Right hindlimb (tissue), 1 donor: ENCODE results near the gene KCNE4.

Source experiments
- DNase-seq: peaks from one replicate; pipeline ENCODE4 v3.0.0-alpha.2; 2018

Gene KCNE4

DNA sequence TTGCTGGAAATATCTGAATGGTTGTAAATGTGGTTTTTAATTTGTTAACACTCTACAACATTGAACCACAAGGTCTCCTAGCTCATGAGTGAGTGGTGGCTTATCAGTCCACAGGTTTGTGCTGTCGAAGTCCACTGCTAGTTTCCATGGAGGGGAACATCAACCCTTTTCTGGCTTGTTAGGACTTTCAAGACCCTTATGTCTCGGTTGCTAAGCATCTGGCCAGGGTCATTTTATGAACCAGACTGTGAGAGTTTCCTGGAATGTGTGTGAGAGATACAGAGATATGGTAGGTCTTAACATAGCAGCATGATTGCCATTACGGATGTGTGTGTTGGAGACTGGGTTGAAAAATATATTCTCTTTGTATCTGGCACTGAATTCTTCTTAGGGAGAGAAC is 36.9 kb downstream of the KCNE4 start:
- DNase-seq, result no peak

DNA sequence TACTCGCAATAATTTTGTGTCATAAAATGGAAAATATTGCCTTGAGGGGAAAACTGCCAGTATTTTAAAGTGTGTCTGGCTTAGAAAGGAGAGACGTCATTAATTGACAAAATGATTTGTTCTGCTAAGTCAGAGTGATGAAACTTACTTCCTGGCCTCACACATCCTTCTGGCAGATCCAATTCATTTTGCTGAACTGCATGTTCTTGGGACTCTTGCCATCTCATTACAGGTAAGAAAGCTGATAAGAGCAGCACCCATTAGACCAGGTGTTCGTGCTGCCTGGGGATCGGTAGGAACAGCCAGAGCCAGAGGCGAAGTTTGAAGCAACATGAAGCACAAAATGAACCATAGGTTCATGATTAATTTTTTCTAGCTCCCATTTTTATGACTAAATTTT is 38.0 kb downstream of the KCNE4 start:
- peak; percentile 29 for DNase-seq

DNA sequence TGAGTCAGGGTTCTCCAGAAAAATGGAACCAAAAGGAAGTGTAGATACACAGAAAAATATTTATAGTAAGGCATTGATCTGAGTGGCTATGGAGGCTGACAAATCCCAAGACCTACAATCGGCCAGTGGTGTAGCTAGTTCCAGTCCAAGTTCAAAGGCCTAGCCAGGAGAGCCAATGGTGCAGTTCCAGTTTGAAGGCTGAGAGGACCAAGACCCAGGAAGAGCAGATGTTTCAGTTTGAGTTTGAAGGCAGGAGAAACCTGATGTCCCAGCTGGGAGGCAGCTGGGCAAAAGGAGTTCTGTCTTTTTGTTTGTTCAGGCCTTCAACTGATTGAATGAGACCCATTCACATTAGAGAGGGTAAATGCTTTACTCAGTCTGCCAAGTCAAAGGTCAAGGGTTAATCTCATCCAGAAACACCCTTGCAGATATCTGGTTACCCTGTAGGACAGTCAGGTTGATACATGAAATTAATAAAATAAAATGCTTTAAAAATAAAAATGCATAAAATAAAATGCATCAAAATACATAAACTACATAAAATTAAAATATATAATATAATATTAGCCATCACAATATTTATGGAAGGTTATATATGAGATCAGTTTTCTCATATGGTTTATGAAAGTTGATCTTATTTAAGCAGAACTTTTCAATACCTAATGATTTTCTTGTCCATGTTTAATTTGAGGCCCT is 38.7 kb downstream of the KCNE4 start:
- DNase-seq, result no peak

DNA sequence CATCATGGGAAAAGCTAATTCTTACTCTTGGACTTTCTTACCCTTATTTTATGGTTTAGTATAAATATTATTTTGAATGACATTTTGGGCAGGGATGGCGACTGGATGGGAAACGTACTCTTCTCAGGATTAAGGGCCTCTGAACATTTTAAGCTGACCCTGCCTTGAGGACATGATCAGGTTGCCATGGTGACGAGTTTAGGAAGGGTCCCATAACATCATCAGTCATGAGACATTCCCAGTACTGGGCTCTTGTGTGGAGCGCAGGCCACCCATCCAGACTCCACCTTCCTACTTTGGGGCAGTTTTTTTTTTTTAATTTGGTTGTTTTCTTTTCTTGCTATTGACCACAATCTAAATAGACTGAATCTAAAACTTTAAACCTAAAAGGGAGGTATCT is 40.7 kb downstream of the KCNE4 start:
- no peak for DNase-seq

DNA sequence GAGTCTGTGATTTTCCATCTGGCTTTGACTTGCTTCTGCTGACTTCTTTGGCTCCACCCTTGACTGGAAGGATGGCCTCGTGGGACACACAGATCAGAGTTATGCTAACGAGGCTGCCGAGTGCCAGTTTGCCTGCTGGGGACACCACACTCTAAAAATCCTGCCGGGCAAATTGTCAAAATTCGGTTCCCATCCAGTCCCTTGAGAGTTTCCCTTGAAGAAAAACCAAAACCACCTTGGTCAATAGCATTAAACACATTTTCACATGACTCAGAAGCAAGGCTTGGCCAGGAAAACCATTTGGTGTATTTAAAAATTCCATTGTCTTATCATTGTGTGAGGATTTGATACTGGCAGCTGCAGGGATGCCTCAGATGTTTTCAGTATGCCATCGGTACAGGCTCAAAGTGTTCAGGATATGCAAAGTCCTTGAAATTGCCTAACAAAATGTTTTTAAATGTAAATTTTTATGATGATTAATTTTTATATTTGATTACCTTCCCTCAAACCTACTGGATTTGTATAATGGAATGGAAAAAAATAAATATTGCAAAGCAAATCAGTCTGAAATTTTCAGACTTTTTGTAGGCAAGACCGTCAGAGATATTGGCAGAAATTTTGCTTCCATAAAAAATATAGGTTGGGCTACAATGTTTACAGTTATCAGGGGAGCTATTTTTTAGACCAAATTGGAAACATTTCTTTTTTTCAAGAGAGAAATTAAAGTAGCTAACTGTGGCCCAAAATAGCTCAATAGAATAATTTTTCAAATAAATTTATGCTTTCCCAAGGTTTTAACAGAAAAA is 41.6 kb downstream of the KCNE4 start:
- DNase-seq, result peak; percentile 54

DNA sequence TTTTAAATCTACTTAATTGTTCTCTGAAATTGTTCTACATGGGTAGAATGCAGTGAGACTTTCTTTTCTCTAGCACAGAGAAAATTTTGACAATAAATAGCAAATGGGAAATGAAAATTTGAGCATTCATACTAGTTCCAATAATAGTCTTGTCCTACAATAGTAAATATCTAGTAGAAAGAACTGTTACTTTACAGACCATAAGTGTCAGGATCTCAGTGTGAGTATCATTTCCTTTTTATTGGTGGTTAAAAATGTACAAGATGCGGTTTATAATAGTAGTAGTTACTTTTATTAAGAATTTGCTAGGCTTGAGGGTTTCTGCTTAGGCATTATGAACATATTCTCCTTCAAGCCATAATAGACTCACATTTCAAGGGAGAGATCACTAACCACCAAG is 43.2 kb downstream of the KCNE4 start:
- no peak for DNase-seq

DNA sequence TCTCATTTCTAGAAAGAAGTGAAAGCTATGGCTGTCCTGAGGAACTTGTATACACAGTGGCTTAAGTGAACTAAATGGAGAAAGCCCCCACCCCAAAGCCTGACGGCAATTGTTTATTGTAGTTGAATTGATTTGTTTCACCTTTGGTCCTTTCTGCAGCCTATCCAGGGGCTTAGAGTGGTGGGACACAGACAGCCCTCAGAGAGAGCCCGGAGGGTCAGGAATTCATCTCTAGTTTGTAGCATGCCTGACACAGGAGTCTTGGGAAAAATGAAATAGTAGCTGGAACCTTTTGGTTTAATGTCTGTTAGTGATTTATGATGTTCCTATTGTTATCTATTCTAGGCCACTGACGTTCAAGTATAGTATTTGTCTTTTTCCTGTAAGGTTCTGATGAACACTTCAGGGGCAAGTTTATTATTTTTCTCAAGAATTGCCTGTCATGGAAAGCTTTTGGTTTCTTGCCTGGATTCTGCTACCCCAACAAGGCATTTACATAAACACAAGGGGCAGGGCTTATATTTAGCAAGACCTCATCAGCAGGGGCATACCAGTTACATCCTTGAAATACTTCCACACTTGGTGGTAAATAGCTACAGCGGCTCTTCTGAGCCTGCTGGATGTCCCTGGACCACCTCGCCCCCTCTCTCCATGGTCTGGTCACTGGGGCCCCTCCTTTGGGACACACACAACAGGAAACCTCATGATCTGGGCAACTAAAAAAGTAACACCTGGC is 44.4 kb downstream of the KCNE4 start:
- no peak for DNase-seq

DNA sequence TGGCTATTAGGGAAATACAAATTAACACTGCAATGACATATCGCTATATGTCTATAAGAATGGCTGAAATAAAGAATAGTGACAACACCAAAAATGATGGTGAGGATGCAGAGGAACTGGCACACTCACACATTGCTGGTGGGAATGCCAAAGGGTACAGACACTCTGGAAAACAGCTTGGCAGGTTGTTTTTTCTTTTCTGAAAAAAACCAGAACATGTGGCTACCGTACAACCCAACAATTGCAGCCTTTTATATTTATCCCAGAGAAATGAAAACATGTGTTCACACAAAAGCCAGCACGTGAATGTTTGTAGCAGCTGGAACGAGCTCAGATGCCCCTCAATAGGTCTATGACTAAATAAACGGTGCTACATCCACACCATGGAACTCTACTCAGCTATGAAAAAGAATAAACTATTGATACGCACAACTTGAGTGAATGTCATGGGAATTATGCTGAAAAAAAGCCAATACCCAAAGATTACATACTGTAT is 45.9 kb downstream of the KCNE4 start:
- DNase-seq, result no peak

DNA sequence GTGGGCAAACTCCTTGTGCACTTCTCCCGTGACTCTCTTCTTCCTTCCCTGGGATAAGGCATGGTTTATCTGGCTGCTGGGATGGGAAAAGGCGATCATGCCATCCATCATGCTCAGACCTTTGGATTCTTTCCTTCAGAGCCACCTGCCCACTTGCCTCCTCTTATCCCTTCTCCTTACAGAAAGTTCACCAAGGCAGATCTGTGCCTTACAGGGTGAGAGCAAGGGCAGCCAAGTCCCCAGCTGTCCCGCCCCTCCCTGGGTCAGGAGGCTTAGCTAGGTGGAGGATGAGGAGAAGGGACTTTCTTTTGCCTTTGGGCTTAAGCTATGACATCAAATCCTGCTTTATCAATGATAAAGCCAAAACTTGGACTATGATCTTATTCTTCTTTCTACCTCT is 47.6 kb downstream of the KCNE4 start:
- DNase-seq, result no peak

DNA sequence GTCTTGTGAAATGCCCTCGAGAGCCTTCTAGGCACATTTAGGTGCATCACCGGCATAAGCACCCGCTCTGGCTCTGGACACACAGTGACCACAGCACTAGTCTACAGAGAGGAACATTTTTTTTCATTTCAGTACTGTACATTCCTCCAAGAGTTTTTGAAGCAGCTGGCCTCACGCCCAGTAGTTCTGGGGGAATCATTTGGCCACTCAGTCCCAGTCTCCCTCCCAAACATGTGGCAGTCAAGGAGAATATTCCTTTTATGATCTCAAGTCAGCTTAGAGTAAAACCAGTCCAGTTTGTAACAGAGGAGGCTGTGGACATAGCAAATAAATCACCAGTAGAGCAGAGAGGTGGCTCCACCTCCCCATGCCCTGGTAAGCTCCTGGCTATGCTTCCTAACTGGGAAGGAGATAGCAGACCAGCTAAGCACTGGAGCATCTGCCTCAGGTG is 48.1 kb downstream of the KCNE4 start:
- DNase-seq, result peak; percentile 91

DNA sequence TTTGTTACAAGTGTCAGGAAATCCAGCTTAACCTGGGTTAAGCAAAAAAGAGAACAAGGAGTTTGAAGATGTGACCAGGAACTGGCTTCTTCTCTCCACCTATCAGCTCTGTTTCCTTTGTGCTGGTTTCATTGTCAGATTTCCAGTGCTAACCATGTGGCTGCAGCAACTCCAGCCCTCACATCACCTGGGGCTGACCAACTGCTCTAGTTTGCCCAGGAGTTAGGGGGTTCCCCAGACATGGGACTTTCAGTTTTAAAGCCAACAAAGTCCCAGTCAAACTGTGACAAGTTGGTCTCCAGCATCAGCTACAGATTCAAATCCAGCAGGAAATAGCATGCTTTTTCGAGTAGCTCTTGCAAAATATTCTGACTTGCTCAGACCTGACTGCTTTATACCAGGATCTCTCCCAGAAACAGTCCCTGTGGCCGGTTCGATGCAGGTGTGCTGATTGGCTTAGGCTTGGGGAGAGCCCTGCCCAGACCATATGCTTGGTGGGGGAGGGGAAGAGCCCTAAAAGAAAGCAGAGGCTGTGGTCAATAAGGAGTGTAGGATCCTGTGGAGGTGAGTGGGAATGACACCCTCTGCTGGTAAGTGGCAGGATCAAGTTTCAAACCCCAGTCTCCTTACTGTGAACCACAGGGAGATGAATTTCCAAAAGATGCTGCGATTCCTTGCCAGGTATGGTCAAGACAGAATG is 49.5 kb downstream of the KCNE4 start:
- no peak for DNase-seq

DNA sequence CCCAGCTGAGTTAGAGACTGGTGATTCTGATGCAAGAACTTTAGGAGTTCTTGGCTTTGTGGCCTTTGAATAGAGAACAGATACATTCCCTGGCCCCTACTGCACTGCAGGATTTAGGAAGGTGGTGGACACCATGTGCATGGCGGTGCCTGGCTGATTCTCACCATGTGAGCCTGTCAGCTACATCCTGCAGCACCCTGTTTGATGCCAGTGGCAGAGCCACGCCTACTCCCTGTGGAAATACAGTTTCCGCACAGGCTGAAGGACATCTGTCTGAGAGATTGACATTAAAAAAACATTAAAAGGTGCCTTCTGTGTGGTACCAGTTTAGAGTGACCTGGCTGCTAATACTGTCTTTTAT is 50.0 kb downstream of the KCNE4 start:
- DNase-seq, result peak; percentile 33

DNA sequence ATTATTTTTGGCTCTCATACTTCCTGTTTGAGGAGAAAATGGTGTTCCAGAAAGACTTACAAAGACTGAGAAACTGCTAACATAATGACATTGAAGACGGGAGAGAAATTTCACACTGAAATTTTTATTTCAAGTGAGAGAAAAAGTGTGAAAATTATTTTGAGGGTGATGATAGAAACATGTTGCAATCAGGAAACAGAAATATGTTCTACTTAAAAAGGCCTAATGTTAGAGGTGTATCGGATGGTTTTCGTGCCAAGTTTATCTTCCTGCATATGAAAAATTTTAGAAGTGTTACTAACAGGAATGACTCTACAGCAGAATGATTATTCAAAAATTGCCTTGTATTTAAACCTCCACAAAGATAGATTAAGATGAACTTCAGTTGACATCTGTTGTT is 50.5 kb downstream of the KCNE4 start:
- DNase-seq, result no peak

DNA sequence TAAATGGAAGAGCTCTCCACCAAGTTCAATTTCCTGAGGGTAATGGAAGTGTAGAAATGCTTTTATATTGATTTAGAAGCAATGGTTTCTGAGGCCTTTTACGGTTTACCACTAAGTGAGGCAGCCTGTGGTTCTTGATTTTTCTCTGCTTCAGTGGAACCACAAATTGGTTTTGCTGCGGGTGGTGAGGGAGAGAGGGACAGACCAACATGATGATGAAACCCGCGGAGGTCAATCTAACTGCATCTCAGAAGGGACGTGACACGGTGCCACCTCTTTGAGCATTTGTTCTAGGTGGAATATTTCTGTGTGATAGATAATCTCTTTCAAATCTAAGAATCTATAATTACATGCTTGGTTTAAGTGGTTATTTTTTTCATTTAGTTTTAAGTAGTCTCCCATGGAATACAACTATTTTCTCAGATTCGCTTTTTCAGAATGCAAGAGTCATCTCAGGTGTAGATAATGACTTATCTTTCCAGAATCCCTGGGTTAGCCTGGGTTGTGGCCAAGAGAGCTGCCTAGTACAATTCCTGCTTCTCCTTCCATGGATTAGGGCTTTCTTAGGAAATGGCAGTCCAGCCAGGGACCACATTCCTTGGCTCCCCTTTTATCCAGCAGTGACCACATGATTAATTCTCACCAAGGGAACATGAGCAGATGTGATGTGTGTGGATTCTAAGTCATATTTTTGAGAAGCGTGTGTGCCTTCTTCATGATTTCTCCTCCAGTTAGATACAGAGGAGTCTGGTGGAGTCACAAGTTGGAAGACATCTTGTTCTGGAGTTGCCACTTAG is 52.5 kb downstream of the KCNE4 start:
- DNase-seq, result no peak
